ENCODE data around the gene SOHLH1.

DNA sequence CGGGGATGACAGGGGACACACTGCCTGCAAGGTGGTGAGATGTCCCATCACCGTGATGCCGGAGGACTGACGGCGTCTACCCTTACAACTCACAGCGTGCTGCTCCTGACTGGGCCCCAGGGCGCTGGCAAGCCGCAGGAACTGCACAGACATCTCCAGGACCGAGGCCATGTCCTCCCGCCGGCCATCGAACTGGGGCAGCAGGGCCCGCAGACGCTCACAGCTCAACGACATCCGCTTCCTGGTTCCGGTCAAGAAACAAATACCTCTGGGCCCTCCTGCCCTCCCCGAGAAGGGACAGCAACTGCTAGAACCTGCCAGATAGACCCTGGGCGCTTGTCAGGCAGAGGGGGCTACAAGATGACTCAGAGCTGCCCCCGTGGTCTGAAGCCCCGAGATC is 1.0 kb downstream of the SOHLH1 start:
- TF ChIP-seq POLR2AphosphoS5 (IDR thresholded peaks at IDR 0.05; ENCODE audit: borderline replicate concordance, low read depth, low read length) = no peak
- no peak for TF ChIP-seq EZH2 (IDR thresholded peaks at IDR 0.05)
- no peak for TF ChIP-seq FOXP2 (optimal IDR thresholded peaks at IDR 0.05; ENCODE audit: control extremely low read depth, extremely low read length, insufficient read depth)

All from SK-N-MC (cell line).